AG04449 (cell line): ENCODE measurements around the gene FIGNL2.

ENCODE experiments used
- CTCF ChIA-PET: fragments of 350-600 bp; formaldehyde crosslinking; extraction: SDS; loops from one replicate; lab custom pipeline; 2021; ENCODE audit warnings: antibody characterized with exemption; lab: Yijun Ruan, JAX
- POLR2A ChIA-PET: fragments of 400-600, 350-600 bp; formaldehyde crosslinking; extraction: SDS; loops from one replicate; lab custom pipeline; 2020; ENCODE audit warnings: antibody characterized with exemption, inconsistent platforms; lab: Yijun Ruan, JAX
- DNase-seq: peaks from one replicate; pipeline ENCODE4 v3.0.0-alpha.2; 2010; ENCODE audit warnings: low read depth, low spot score
- H3K4me3 ChIP-seq: 2 replicates; pipeline ENCODE4 v1.5.1; 2011; ENCODE audit warnings: low read depth, mild to moderate bottlenecking, control low read depth, low read length
- CTCF ChIP-seq: IDR thresholded peaks from one replicate; pipeline ENCODE4 v1.5.1; 2011; ENCODE audit warnings: mild to moderate bottlenecking, moderate library complexity, low read length, control low read depth, inconsistent platforms; ENCODE audit not compliant: insufficient read depth; ENCODE audit errors: missing control alignments

FIGNL2 gene

GRCh38 chr12:51847643-51848325, 734 bp downstream of the FIGNL2 start:
- TF ChIP-seq CTCF = no peak
- ChIA-PET CTCF (no interaction called here), POLR2A (no interaction called here)
- no peak for DNase-seq
- H3K4me3 ChIP-seq = peak overlapping the region; percentile 39

DNA sequence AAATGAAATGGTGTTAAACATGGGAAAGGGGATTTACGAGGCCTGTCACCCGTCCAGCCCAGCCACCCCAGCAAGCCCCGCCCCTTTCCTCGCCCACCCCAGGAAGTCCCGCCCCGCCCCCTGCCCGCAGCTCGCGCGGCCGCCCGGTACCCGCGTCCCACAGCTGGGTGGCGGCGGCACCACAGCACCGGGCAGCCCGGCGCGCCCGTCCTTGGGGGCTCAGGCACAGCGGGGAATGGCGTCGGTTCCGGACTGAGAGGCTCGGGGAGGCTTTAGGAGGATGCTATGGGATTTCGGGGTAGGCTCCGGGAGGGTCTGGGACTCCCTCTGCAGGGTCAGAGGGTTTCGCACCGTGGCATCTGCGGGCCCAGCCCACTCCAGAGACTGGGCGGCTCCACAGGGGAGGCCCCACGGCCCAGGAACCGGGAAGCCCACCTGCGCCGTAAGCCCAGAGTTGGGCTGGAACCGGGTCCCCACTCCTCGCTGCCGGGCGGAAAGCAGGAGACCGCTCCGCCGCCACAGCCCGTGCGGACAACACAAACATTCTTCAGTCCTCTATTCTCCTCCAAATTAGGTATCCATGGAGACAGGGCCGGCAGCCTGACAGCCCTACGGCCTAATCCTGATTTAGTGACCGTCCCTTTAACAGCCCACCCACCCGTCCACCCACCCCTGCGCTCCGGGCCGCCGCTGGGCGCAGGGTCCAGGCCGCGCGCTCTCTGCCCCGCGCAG, 1.4 kb downstream of the FIGNL2 start:
- CTCF ChIA-PET = interaction anchor here (1.9 kb wide), 1 partner anchor 28 kb away, joined by 6 read pairs; no protein-coding TSS in a partner anchor
- TF ChIP-seq CTCF = no peak
- peak overlapping the region; percentile 55 for H3K4me3 ChIP-seq
- DNase-seq = no peak
- POLR2A ChIA-PET = no interaction called here

- TF ChIP-seq CTCF = no peak
- DNase-seq = no peak
- POLR2A ChIA-PET = no interaction called here
- CTCF ChIA-PET = interaction anchor here (1.0 to 2.0 kb wide), 5 partner anchors 17 to 422 kb away, joined by 3 to 8 read pairs (median 4); partner anchors contain the start of gene SLC4A8
- H3K4me3 ChIP-seq = no peak overlapping the region; the same call in 1 of the 2 replicates
These were observed 2.2 kb downstream of the FIGNL2 start for GRCh38 chr12:51846271-51846691.

DNA sequence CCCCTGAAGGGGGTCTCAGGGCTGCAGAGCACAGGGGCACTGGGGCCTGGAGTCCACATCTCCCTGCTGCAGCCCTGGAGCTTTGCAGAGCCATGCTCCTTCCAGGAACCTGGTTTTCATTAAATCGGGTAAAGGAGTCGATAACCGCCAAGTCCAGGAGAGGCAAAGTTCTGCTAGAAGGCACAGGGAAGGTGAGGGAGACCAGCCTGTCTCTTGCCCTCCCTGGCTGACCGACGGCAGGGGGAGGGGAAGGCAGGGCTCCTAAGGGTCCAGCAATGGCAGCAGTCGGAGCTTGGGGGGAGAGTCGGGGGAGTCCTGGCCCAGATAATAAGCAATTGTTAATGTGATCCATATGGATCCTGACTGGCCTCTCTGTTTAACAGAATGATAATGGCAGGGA, 3.0 kb downstream of the FIGNL2 start:
- CTCF ChIA-PET = interaction anchor here (1.0 to 2.0 kb wide), 5 partner anchors 16 to 421 kb away, joined by 3 to 8 read pairs (median 4); partner anchors contain the start of gene SLC4A8
- POLR2A ChIA-PET = no interaction called here

GRCh38 chr12:51844854-51845253, 3.7 kb downstream of the FIGNL2 start:
- H3K4me3 ChIP-seq = no peak overlapping the region
- ChIA-PET POLR2A (no interaction called here), CTCF (interaction anchor here (0.6 to 2.0 kb wide), 4 partner anchors 20 to 116 kb away, joined by 3 to 8 read pairs (median 4); no protein-coding TSS in a partner anchor)
- no peak for TF ChIP-seq CTCF
- DNase-seq = no peak

More for the DNA sequence above, 3.0 kb downstream of the FIGNL2 start:
- TF ChIP-seq CTCF = no peak
- H3K4me3 ChIP-seq = no peak overlapping the region
- no peak for DNase-seq

DNA sequence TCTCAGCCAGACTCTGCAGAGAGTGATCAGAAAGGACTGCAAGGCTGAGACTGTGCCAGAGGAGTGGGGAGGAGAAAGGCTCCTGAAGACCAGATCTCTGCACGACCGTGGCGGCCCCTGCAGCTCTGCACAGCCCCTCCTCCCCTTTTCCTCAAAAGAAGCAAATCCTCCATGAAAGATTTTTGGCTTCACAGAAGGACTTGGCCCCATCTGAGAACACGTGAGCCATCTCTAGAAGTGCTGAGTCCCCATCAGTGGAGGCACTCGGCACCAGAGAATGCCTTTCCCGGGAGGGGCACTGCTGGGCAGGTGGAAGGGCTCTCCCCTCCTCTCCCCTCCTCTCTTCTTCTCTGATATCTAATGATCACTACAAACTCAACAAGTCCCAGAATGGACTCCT, 6.8 kb downstream of the FIGNL2 start:
- POLR2A ChIA-PET = no interaction called here

More for the DNA sequence above, 6.8 kb downstream of the FIGNL2 start:
- TF ChIP-seq CTCF = no peak
- CTCF ChIA-PET = interaction anchor here (1.2 to 1.6 kb wide), 2 partner anchors 14 to 33 kb away, joined by 3 to 4 read pairs; no protein-coding TSS in a partner anchor
- no peak overlapping the region for H3K4me3 ChIP-seq
- DNase-seq = no peak
